Stomach (tissue), 9 donors: Measurements from ENCODE around the gene UBAC2. TPM values are rescaled to one million over a fixed set of nuclear protein-coding genes. Genes with fewer than 3 reads are reported as not detected.

Source experiments
- DNase-seq, 2 donors: peaks; one replicate each; pipeline versions ENCODE4 v3.0.0 to v3.0.0-alpha.2; 2013 to 2019
- H3K27ac ChIP-seq, 5 donors: fragments of 200-600 bp in 4 of 5; sonication (generic) in 4 of 5; one replicate each; pipeline ENCODE4 v1.5.1; 2013 to 2019; ENCODE audit warnings: mild to moderate bottlenecking in 1 of 5, moderate library complexity in 1 of 5
- H3K27me3 ChIP-seq, 3 donors: fragments of 200-600 bp; sonication (generic); one replicate each; pipeline ENCODE4 v1.5.1; 2017 to 2019; ENCODE audit warnings: mixed run types in 1 of 3
- H3K36me3 ChIP-seq, 4 donors: fragments of 200-600 bp; sonication (generic); 1 replicate in 3 of 4; 2 replicates in 1 of 4; pipeline ENCODE4 v1.5.1; 2016 to 2019
- H3K4me1 ChIP-seq, 4 donors: fragments of 200-600 bp; sonication (generic); one replicate each; pipeline ENCODE4 v1.5.1; 2016 to 2019
- H3K4me3 ChIP-seq, 4 donors: fragments of 200-600 bp; sonication (generic) in 3 of 4; one replicate each; pipeline ENCODE4 v1.5.1; 2016 to 2019; ENCODE audit warnings: mild to moderate bottlenecking in 1 of 4
- H3K9me3 ChIP-seq, 4 donors: fragments of 200-600 bp; sonication (generic); one replicate each; pipeline ENCODE4 v1.5.1; 2016 to 2019
- EP300 ChIP-seq: sonication (generic); formaldehyde crosslinking; IDR thresholded peaks from one replicate; pipeline ENCODE4 v1.6.1; 2017; ENCODE audit warnings: antibody characterized with exemption
- POLR2A ChIP-seq, 4 donors: fragments of 450-650 bp; IDR thresholded peaks; one replicate each; pipeline ENCODE4 v1.6.1; 2016; ENCODE audit warnings: antibody characterized with exemption in 4 of 4, control low read depth in 2 of 4, mild to moderate bottlenecking in 1 of 4, moderate library complexity in 1 of 4
- POLR2AphosphoS5 ChIP-seq, 3 donors: sonication (generic); formaldehyde crosslinking; IDR thresholded peaks; one replicate each; pipeline ENCODE4 v1.6.1; 2016; ENCODE audit warnings: antibody characterized with exemption in 3 of 3
- WGBS, 5 donors: extraction: QIAGEN DNeasy Blood & Tissue Kit in 3 of 5; methylation state at CpG; one replicate each; pipeline versions ENCODE4 v1.1.5 to v1.1.7; 2013 to 2018; 5-methylcytosine and 5-hydroxymethylcytosine counted together
- intact Hi-C: fragments of 100-400 bp; cut with DNase I; formaldehyde crosslinking; loops from one replicate; pipeline ENCODE4 v1.15.1; 2023; ENCODE audit warnings: low total_unique reads
- polyA plus RNA-seq, 3 donors: library from polyadenylated mRNA; stranded (reverse); fragments of 200-250 nt; gene quantifications; one replicate each; pipeline ENCODE4 v1.2.3, GENCODE V29; 2013
- total RNA-seq, 5 donors: library from RNA; depleted of rRNA; stranded (reverse); fragments of >200 nt; gene quantifications; one replicate each; pipeline versions ENCODE4 v1.1.0 to v1.2.3, GENCODE V29; 2014 to 2016
- TF ChIP-seq, protein P1 (sequence below), 7 experiments: fragments of 450-650 bp in 4 of 7; fragments of 200-600 bp in 3 of 7; sonication (generic) in 3 of 7; IDR thresholded peaks; one replicate each; pipeline ENCODE4 v1.5.1; 2016 to 2019; ENCODE audit warnings: antibody characterized with exemption in 7 of 7, control low read depth in 2 of 7, mild to moderate bottlenecking in 1 of 7
- donor health status: healthy with polysubstance abuse.
- donor health status: Bipolar disorder and iron deficiency.
- donor health status: healthy.

The UBAC2 gene
- total and polyA plus RNA-seq, 8 donors, result 18.1 to 68.8 (median 40.1) TPM

DNA sequence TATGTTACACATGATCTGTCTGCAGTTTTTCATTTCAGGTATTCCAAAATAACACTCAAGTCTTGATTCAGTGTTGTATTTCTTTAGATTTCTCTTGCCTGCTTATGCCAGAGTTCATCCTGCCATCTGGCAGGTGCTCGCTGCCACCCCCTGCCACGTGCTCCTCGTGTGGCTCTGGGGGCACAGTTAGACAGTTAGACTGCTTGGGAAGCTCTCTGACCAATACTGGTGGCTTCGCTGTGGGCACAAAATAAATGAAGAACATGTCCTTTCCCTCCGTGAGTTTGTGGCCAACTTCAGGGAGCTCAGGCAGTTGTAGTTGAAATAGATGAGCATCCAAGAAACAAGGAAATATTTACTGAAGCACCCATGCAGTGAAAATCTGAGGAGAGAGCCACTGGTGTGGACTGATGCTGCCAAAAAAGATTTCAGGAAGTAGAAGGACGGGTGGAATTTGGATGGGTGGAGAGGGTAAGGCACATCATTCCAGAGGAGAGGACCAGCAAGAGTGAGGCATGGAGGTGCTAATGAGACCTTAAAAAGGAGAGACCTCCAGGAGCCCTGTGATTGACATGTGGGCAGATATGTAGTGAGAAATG is 144.1 kb downstream of the UBAC2 start:
- Histone ChIP-seq H3K36me3 (peaks cover 19 to 95% (median 91%) of the 10 kb centered on the region in 4 donors), H3K4me3 (no peak overlapping the region), H3K4me1 (peaks cover 0 to 7% (median 2%) of the 10 kb centered on the region in 4 donors), H3K9me3 (no peaks in the 10 kb centered on the region), H3K27ac (no peak overlapping the region), H3K27me3 (no peaks in the 10 kb centered on the region)
- intact Hi-C loops, result no loop called here
- no peak for DNase-seq
- TF ChIP-seq EP300 (no peak), POLR2A (IDR thresholded peaks at IDR 0.05) (no peak), POLR2AphosphoS5 (IDR thresholded peaks at IDR 0.05) (no peak)
- TF ChIP-seq, protein P1, sequence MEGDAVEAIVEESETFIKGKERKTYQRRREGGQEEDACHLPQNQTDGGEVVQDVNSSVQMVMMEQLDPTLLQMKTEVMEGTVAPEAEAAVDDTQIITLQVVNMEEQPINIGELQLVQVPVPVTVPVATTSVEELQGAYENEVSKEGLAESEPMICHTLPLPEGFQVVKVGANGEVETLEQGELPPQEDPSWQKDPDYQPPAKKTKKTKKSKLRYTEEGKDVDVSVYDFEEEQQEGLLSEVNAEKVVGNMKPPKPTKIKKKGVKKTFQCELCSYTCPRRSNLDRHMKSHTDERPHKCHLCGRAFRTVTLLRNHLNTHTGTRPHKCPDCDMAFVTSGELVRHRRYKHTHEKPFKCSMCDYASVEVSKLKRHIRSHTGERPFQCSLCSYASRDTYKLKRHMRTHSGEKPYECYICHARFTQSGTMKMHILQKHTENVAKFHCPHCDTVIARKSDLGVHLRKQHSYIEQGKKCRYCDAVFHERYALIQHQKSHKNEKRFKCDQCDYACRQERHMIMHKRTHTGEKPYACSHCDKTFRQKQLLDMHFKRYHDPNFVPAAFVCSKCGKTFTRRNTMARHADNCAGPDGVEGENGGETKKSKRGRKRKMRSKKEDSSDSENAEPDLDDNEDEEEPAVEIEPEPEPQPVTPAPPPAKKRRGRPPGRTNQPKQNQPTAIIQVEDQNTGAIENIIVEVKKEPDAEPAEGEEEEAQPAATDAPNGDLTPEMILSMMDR (IDR thresholded peaks at IDR 0.05), result no peak
- WGBS, 5 donors, result 92 to 97% (median 93%) methylated on average over 6 of the region's 6 CpGs

DNA sequence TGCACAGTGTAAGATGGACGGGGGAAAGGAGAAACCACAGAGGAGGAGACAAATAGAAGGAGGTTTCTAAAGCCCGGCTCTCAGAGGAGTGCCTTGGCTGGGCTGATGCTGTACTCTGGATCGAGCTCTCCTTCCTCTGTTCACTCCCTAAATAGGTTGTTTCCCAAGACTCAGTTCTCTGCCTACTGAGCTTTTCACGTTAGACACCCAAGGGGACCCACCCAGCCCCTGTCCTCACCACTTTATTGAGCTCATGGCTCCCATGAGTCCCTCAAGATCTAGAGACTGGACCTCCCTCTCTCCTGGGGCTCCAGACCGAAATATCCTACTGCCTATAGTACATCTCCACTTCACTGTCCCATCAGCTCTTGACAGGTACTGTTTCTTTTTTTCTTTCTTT is 144.7 kb downstream of the UBAC2 start:
- intact Hi-C loops, result no loop called here
- H3K4me1 ChIP-seq, result peaks cover 0 to under 1% (median 0%) of the 10 kb centered on the region in 4 donors
- H3K4me3 ChIP-seq, result no peak overlapping the region
- no peak for TF ChIP-seq POLR2AphosphoS5 (IDR thresholded peaks at IDR 0.05)
- TF ChIP-seq, protein P1 (IDR thresholded peaks at IDR 0.05), result no peak
- no peak for TF ChIP-seq EP300
- TF ChIP-seq POLR2A (IDR thresholded peaks at IDR 0.05), result no peak
- H3K27ac ChIP-seq, result no peak overlapping the region
- peaks cover 17 to 98% (median 92%) of the 10 kb centered on the region in 4 donors for H3K36me3 ChIP-seq
- 91 to 96% (median 92%) methylated on average over 5 of the region's 5 CpGs for WGBS, 5 donors
- H3K27me3 ChIP-seq, result no peaks in the 10 kb centered on the region
- H3K9me3 ChIP-seq, result no peaks in the 10 kb centered on the region
- no peak for DNase-seq

DNA sequence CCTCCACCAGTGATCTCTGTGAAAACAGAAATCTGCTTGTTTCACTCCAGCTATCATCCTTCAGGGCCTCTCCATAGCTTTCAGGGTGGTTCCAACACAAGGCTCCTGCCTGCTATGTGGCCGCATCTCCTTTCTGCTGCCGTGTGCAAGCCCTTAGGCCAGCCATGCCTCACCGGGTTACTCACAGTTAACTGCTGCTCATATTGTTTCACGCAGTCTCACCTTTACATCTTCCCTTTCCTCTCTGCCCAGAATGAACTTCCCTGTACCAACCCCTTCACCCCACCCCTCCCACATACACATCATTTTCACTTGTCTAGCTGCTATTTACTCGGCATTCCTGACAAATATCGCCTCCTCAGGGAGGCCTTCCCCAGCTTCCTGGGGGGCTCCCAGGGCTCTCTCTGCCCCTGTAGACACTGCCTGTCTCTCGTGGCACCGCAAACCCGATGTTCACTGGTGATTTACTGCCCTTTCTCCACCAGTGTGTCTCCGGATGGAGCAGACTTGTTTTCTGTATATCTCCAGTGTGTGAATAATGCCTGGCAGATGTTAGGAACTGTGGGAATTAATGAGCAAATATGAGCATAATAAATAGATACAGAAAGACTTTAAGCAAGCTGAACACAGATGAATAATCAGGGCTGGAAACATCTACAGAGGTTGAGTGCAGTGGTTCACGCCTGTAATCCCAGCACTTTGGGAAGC is 145.8 kb downstream of the UBAC2 start:
- no peak for DNase-seq
- Histone ChIP-seq H3K9me3 (no peaks in the 10 kb centered on the region), H3K4me3 (no peak overlapping the region), H3K36me3 (peaks cover 9 to 94% (median 84%) of the 10 kb centered on the region in 4 donors), H3K27me3 (no peaks in the 10 kb centered on the region), H3K27ac (no peak overlapping the region), H3K4me1 (no peaks in the 10 kb centered on the region)
- TF ChIP-seq POLR2AphosphoS5 (IDR thresholded peaks at IDR 0.05), result no peak
- TF ChIP-seq, protein P1 (IDR thresholded peaks at IDR 0.05), result no peak
- TF ChIP-seq POLR2A (IDR thresholded peaks at IDR 0.05), result no peak
- TF ChIP-seq EP300, result no peak
- intact Hi-C loops, result no loop called here
- WGBS, 5 donors, result 83 to 90% (median 89%) methylated on average over 11 of the region's 11 CpGs

DNA sequence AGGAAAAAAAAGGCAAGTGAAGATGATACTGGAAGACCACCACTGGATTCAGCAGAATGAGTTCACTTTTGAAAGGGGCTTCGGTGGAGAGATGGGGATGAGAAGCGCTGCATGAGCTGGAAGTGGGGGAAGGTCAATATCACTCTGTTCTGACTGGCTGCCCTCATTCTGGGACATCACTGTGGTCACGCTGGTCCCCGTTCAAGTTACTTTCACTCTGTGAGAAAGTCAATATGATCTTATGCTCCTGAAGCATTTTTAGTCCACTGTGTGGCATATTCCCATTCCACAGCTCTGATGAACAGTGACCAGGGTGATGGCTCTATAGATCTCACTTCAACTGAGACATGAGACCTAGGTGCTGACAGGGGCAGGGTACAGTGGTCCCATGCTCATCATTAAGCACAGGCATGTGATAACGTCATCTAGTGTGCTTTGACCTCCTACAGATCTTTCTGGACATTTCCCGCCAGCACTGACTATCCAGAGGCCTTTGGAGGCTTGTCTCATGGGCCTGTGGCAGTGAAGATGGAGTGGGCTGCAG is 146.8 kb downstream of the UBAC2 start:
- no peak overlapping the region for H3K27ac ChIP-seq
- TF ChIP-seq POLR2AphosphoS5 (IDR thresholded peaks at IDR 0.05) (no peak), POLR2A (IDR thresholded peaks at IDR 0.05) (no peak), EP300 (no peak)
- TF ChIP-seq, protein P1 (IDR thresholded peaks at IDR 0.05), result no peak
- intact Hi-C loops, result no loop called here
- no peaks in the 10 kb centered on the region for H3K4me1 ChIP-seq
- 88 to 96% (median 91%) methylated on average over 6 of the region's 6 CpGs for WGBS, 5 donors
- H3K27me3 ChIP-seq, result no peaks in the 10 kb centered on the region
- H3K9me3 ChIP-seq, result no peaks in the 10 kb centered on the region
- no peak overlapping the region for H3K4me3 ChIP-seq
- no peak for DNase-seq
- peaks cover 9 to 88% (median 76%) of the 10 kb centered on the region in 4 donors for H3K36me3 ChIP-seq
